Neural cell (in vitro differentiated cells): ENCODE measurements around the gene PDK1.

Experiments
- RAD21 ChIP-seq: fragments of 450-650 bp; conservative IDR thresholded peaks from 2 replicates; pipeline ENCODE4 v1.6.1; 2014; ENCODE audit warnings: antibody characterized with exemption, mild to moderate bottlenecking, moderate library complexity
- SMC3 ChIP-seq: fragments of 450-650 bp; conservative IDR thresholded peaks from 2 replicates; pipeline ENCODE4 v1.6.1; 2014; ENCODE audit warnings: antibody characterized with exemption, mild to moderate bottlenecking, moderate library complexity; ENCODE audit not compliant: poor library complexity

DNA sequence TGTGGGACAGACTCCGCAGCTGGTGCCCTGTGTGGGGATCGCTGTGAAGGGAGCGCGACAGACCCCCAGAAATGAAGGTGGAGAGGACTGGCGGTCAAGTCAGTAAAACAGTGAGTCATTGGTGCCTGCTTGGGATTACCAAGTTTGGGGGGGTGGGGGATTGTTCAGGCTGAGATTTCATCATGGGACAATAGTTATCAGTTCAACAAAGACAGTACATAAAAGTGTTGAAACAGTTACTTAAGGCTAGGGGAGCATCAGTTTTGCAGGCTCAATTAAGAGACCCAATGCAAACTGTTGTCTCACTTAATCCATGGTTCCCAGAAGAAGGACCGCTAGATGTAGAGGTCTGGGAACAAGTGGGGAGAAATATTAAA, 42.4 kb upstream of the PDK1 start:
- no peak for TF ChIP-seq RAD21
- no peak for TF ChIP-seq SMC3
